Activated T-helper 1 cell treated with anti-CD3 and anti-CD28 coated beads, Interleukin-12 subunit alpha, Interleukin-12 subunit beta, Interleukin-2, Interleukin-4 antibody, amounts not matched to agents 30 ng/mL and 10 ng/mL and 1 ng/mL, durations not matched to agents 14 hours and 24 hours and 36 hours (primary cell): ENCODE measurements around the gene FCN2. TPM values are rescaled to one million over a fixed set of nuclear protein-coding genes. Genes with fewer than 3 reads are reported as not detected.
"Not testable (repeated sequence)": the region's sequence is repeated elsewhere in the genome, so short reads cannot be mapped to it uniquely, and the experiment has no call there.

Experiments
- DNase-seq: peaks from one replicate; pipeline ENCODE4 v3.0.0; 2021; ENCODE audit warnings: low spot score
- H3K27ac Mint-ChIP-seq: one replicate; pipeline ENCODE4 v1.8.0; 2021; ENCODE audit warnings: mild to moderate bottlenecking, mixed read lengths
- H3K27me3 Mint-ChIP-seq: one replicate; pipeline ENCODE4 v1.8.0; 2022; ENCODE audit warnings: mild to moderate bottlenecking, moderate library complexity, mixed read lengths; ENCODE audit not compliant: insufficient read depth
- H3K36me3 Mint-ChIP-seq: one replicate; pipeline ENCODE4 v1.8.0; 2021; ENCODE audit warnings: low read depth, mixed read lengths
- H3K4me1 Mint-ChIP-seq: one replicate; pipeline ENCODE4 v1.8.0; 2021; ENCODE audit warnings: low read depth, mixed read lengths
- H3K4me3 Mint-ChIP-seq: one replicate; pipeline ENCODE4 v1.8.0; 2021; ENCODE audit warnings: mild to moderate bottlenecking, moderate library complexity, mixed read lengths
- H3K9me3 Mint-ChIP-seq: one replicate; pipeline ENCODE4 v1.8.0; 2021; ENCODE audit warnings: mixed read lengths
- intact Hi-C: fragments of 100-400 bp; cut with micrococcal nuclease; formaldehyde crosslinking; loops from one replicate; pipeline ENCODE4 v1.15.1; 2024
- total RNA-seq: library from RNA; stranded (reverse); gene quantifications from 2 replicates; pipeline ENCODE4 v1.2.3, GENCODE V29; 2022

The FCN2 gene
- total RNA-seq, 1 donor from 2014 or later: not detected

- H3K27me3 Mint-ChIP-seq: no peaks in the 10 kb centered on the region
- no peak overlapping the region for H3K27ac Mint-ChIP-seq
- H3K4me3 Mint-ChIP-seq: no peak overlapping the region
- H3K36me3 Mint-ChIP-seq: no peaks in the 10 kb centered on the region
- no peak for DNase-seq
- H3K9me3 Mint-ChIP-seq: peaks cover 7% of the 10 kb centered on the region
- peaks cover 4% of the 10 kb centered on the region for H3K4me1 Mint-ChIP-seq
- intact Hi-C loops: no loop called here
These were observed 27.5 kb upstream of the FCN2 start for GRCh38 chr9:134852906-134853654.

- Mint-ChIP-seq H3K4me1 (peaks cover 10% of the 10 kb centered on the region), H3K4me3 (no peak overlapping the region), H3K27me3 (no peaks in the 10 kb centered on the region), H3K27ac (no peak overlapping the region), H3K9me3 (peaks cover 7% of the 10 kb centered on the region), H3K36me3 (no peaks in the 10 kb centered on the region)
- intact Hi-C loops: no loop called here
- no peak for DNase-seq
These were observed 26.7 kb upstream of the FCN2 start for GRCh38 chr9:134853893-134854292.

- Mint-ChIP-seq H3K9me3 (peaks cover 7% of the 10 kb centered on the region), H3K4me3 (no peak overlapping the region), H3K27me3 (no peaks in the 10 kb centered on the region), H3K36me3 (no peaks in the 10 kb centered on the region), H3K4me1 (peaks cover 10% of the 10 kb centered on the region), H3K27ac (no peak overlapping the region)
- intact Hi-C loops: no loop called here
- DNase-seq: no peak
These were observed 26.0 kb upstream of the FCN2 start for GRCh38 chr9:134854541-134854981.

- H3K4me3 Mint-ChIP-seq: no peak overlapping the region
- intact Hi-C loops: no loop called here
- DNase-seq: no peak
- peaks cover 10% of the 10 kb centered on the region for H3K4me1 Mint-ChIP-seq
- no peaks in the 10 kb centered on the region for H3K36me3 Mint-ChIP-seq
- no peaks in the 10 kb centered on the region for H3K27me3 Mint-ChIP-seq
- no peak overlapping the region for H3K27ac Mint-ChIP-seq
- peaks cover 7% of the 10 kb centered on the region for H3K9me3 Mint-ChIP-seq
These were observed 25.2 kb upstream of the FCN2 start for GRCh38 chr9:134855231-134855899.

GRCh38 chr9:134855900-134856377 is 24.7 kb upstream of the FCN2 start:
- intact Hi-C loops: no loop called here

GRCh38 chr9:134857451-134857850 is 23.2 kb upstream of the FCN2 start:
- H3K9me3 Mint-ChIP-seq, DNase-seq, H3K36me3 Mint-ChIP-seq, H3K27me3 Mint-ChIP-seq, intact Hi-C loops, H3K4me3 Mint-ChIP-seq: not testable (repeated sequence)
- H3K27ac Mint-ChIP-seq: peak overlapping the region; percentile 52
- H3K4me1 Mint-ChIP-seq: peaks cover 10% of the 10 kb centered on the region

More at GRCh38 chr9:134855900-134856377, 24.7 kb upstream of the FCN2 start:
- H3K4me1 Mint-ChIP-seq: peaks cover 10% of the 10 kb centered on the region
- no peak overlapping the region for H3K27ac Mint-ChIP-seq
- no peaks in the 10 kb centered on the region for H3K27me3 Mint-ChIP-seq
- DNase-seq: no peak
- H3K9me3 Mint-ChIP-seq: peaks cover 7% of the 10 kb centered on the region
- H3K4me3 Mint-ChIP-seq: no peak overlapping the region
- H3K36me3 Mint-ChIP-seq: no peaks in the 10 kb centered on the region

GRCh38 chr9:134858051-134858841 is 22.4 kb upstream of the FCN2 start:
- no peaks in the 10 kb centered on the region for H3K36me3 Mint-ChIP-seq
- H3K4me3 Mint-ChIP-seq: peak overlapping the region; percentile 40
- H3K27me3 Mint-ChIP-seq: no peaks in the 10 kb centered on the region
- peak; percentile 8 for DNase-seq
- peak overlapping the region; percentile 86 for H3K27ac Mint-ChIP-seq
- H3K9me3 Mint-ChIP-seq: peaks cover 7% of the 10 kb centered on the region
- H3K4me1 Mint-ChIP-seq: peaks cover 10% of the 10 kb centered on the region
- intact Hi-C loops: loop anchor here (1.0 kb wide), 1 partner anchor 160 kb away; no protein-coding TSS in a partner anchor

- Mint-ChIP-seq H3K27ac (no peak overlapping the region), H3K36me3 (no peaks in the 10 kb centered on the region), H3K27me3 (no peaks in the 10 kb centered on the region), H3K9me3 (peaks cover 7% of the 10 kb centered on the region), H3K4me1 (peaks cover 10% of the 10 kb centered on the region), H3K4me3 (no peak overlapping the region)
- DNase-seq: no peak
- intact Hi-C loops: no loop called here
These were observed 20.1 kb upstream of the FCN2 start for GRCh38 chr9:134860510-134860909.

GRCh38 chr9:134861595-134862334 is 18.8 kb upstream of the FCN2 start:
- H3K27me3 Mint-ChIP-seq: no peaks in the 10 kb centered on the region
- intact Hi-C loops: no loop called here
- H3K27ac Mint-ChIP-seq: no peak overlapping the region
- DNase-seq: no peak
- H3K9me3 Mint-ChIP-seq: peaks cover 7% of the 10 kb centered on the region
- H3K36me3 Mint-ChIP-seq: no peaks in the 10 kb centered on the region
- H3K4me3 Mint-ChIP-seq: no peak overlapping the region
- H3K4me1 Mint-ChIP-seq: peaks cover 10% of the 10 kb centered on the region

GRCh38 chr9:134863306-134863902 is 17.2 kb upstream of the FCN2 start:
- Mint-ChIP-seq H3K4me1 (peaks cover 3% of the 10 kb centered on the region), H3K36me3 (no peaks in the 10 kb centered on the region), H3K9me3 (no peaks in the 10 kb centered on the region), H3K27ac (no peak overlapping the region), H3K4me3 (no peak overlapping the region), H3K27me3 (no peaks in the 10 kb centered on the region)
- intact Hi-C loops: no loop called here
- no peak for DNase-seq

- Mint-ChIP-seq H3K27me3 (no peaks in the 10 kb centered on the region), H3K9me3 (no peaks in the 10 kb centered on the region), H3K4me1 (no peaks in the 10 kb centered on the region), H3K36me3 (no peaks in the 10 kb centered on the region), H3K4me3 (no peak overlapping the region), H3K27ac (no peak overlapping the region)
- intact Hi-C loops: no loop called here
- no peak for DNase-seq
These were observed 16.4 kb upstream of the FCN2 start for GRCh38 chr9:134863941-134864820.
